Left renal pelvis (tissue), 4 donors: ENCODE data around the gene RASSF6. TPM values are rescaled to one million over a fixed set of nuclear protein-coding genes. Genes with fewer than 3 reads are reported as not detected.
"Not testable (repeated sequence)": the region's sequence is repeated elsewhere in the genome, so short reads cannot be mapped to it uniquely, and the experiment has no call there.

Experiments
- DNase-seq, 4 donors: peaks; one replicate each; pipeline ENCODE4 v3.0.0-alpha.2; 2013; ENCODE audit warnings: low read depth in 4 of 4, low spot score in 3 of 4
- polyA plus RNA-seq, 4 donors: library from polyadenylated mRNA; unstranded; fragments of 120-200 nt; gene quantifications; one replicate each; pipeline ENCODE4 v1.2.1, GENCODE V29; 2013; ENCODE audit not compliant: insufficient read length in 4 of 4

Gene RASSF6
- polyA plus RNA-seq: 1 to 10 TPM in 3 of 4 donors, under 1 TPM in 1; 0.25 to 7.6 (median 6.8) TPM

DNA sequence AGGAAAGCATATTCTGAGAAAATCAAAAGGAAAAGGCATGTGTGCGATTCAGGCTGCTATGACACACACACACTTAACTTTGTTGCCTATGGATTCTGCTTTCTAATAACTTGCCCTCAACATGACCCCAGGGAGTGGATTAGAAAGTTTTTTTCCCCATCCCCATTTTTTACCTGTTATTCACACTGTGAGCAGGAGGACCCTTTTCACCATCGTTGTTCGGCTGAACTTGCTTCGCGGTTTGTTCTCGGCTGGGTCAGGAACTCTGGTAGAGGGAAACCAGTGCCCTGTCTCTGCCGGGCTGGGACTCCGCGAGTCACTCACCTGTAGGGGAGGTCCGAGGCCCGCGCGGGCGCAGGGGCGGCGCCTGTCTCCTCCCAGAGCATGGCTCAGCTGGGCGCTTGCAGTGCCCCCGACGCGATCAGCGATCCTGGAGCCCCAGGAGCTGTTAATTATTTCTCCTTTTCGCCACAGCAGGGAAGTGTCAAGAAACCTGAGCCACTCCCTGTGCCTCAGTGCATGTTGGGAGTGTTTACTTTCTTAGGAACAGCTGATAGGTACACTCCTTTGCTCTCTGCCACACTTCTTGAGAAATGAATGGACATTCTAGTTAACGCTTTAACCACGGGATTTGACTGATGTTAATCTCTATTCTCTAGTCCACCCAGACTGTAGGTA lies at the start of gene RASSF6:
Gene RASSF6 (minus strand): TSS at position 322 of the 678 bp plus-strand sequence. CDS start 8,641 bp downstream, outside the sequence.
- DNase-seq: peak; percentile 44 to 71 (median 57)

- no peak for DNase-seq
Measured at GRCh38 chr4:73669410-73670183, 49.4 kb upstream of the RASSF6 start.

- DNase-seq: peak in 1 of 4 donors; percentile 48
Measured at GRCh38 chr4:73668782-73669201, 48.6 kb upstream of the RASSF6 start.

DNA sequence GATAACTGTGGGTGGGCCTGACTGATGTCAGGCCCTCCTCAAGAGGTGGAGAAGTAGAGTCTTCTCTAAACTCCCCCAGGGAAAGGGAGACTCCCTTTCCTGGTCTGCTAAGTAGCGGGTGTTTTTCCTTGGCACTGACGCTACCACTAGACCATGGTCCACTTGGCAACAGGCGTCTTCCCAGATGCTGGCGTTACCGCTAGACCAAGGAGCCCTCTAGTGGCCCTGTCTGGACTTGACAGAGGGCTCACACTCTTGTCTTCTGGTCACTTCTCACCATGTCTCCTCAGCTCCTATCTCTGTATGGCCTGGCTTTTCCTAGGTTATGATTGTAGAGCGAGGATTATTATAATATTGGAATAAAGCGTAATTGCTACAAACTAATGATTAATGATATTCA lies 45.7 kb upstream of the RASSF6 start:
- not testable (repeated sequence) for DNase-seq

- DNase-seq: no peak
Measured at GRCh38 chr4:73664470-73664869, 44.2 kb upstream of the RASSF6 start.

DNA sequence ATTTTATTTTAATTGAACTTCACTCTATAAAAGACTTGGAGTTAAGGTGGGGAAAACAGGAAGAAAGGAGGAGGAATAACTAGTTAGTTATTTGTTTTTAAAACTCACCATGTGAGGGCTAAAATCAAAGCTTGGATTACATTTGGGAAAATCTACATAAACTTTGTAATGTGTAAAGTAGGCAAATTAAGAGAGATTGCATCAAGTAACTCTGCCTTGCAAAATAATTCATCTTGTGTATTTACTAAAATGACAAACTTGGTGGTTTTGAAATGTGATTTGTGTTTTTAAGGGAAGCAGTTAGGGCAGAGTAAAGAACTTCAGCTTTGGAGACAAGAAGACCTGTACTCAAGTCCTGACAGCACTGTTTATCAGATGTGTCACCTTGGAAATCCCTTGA lies 43.3 kb upstream of the RASSF6 start:
- no peak for DNase-seq

DNA sequence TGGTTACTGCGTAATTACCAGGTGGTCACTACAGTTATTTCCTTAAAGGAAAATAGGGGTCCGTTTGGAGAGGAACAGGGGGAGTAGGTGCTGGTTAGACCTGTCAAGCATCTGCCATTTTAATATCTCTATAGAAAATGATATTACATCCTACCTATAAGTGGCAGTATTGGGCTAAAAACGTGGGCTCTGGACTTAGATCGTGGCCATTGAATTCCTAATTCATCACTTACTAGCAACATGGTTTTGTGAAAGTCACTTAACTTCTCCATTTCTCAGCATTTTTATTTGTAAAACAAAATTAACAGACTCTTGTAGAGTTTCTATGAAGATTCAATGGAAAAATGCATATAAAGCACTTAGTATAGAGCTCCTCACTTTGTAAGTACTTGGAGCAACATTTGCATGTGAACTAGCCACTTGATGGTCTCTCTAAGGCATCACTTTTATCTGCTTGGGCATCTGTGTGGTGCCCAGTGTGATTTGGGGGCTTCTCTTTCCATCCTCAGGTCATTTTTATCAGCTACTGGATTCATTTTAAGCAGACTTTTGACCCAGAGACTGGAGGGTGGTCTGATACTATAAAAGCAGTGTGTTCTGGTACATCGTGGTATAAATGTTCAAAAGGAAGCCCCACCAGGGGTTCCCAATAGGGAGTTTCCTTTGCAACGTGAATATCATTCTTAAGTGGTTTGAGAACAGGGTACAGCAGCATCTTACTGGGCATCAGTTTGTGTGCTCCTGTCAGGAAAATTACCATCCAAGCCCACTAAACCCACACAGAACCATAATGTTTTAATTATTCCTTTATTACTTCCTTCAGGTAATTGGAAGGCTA lies 42.7 kb upstream of the RASSF6 start:
- no peak for DNase-seq

GRCh38 chr4:73661646-73662119 lies 41.4 kb upstream of the RASSF6 start:
- no peak for DNase-seq

- DNase-seq: no peak
Measured at GRCh38 chr4:73660808-73661207, 40.6 kb upstream of the RASSF6 start.

DNA sequence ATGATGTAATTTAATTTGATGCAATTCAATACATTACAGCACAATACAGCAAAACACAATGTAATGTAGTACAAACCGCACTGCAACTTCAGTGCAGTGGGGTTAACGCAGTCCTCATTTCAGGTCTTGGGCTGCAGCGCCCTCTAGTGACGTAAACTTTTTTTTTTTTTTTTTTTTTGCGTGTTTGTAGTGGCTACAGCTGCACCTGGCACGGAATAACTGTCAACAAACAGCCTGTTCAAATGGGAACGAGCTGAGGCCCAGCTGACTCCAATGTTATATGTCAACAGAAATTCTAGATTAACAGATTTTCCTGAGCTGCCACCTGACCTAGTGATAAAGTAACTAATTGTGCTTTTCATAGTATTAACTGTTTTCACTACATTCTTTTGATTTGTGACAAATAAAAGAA lies 33.5 kb upstream of the RASSF6 start:
- DNase-seq: no peak

DNA sequence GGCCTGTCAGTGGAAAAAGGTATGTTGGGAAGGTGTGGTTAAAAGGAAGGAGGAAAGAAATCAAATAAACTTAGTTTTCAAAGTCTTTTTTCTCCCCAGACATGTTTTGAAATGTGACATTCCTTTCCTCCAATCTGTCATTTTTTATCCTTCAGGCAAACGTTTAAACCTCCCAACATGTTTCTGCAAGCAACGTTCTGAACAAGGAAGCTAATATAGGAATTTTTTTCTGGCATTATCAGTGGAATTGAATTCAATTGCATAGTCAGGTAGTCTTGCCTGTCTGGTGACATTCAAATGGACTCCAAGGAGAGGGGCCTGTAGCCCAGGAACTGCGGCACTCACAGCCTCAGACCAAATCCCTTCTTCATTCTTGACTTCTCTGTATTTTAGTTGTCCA lies 30.0 kb upstream of the RASSF6 start:
- DNase-seq: no peak

- DNase-seq: no peak
Measured at GRCh38 chr4:73648478-73648877, 28.2 kb upstream of the RASSF6 start.

DNA sequence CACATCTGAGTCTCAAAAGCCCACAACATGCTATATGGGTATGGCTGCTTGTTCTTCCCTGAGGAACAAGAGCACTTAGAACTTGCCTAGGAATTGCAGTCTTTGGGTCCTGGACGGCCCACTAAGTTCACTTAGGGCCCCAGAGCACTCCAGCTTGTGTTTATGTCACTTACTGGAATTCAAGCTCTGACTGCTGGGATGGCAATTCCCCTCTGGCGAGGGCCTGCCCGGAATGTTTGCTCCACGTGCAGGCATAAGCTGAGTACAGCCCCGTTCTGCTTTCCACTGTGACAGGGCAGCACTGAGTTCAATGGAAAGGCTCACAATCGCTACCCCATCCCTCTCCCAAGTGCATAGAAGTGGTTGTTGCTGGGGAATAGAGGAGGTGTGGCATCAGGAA lies 25.9 kb upstream of the RASSF6 start:
- DNase-seq: no peak

GRCh38 chr4:73631565-73632226 lies 11.5 kb upstream of the RASSF6 start:
- no peak for DNase-seq

- not testable (repeated sequence) for DNase-seq
Measured at GRCh38 chr4:73628834-73629233, 8.6 kb upstream of the RASSF6 start.

DNA sequence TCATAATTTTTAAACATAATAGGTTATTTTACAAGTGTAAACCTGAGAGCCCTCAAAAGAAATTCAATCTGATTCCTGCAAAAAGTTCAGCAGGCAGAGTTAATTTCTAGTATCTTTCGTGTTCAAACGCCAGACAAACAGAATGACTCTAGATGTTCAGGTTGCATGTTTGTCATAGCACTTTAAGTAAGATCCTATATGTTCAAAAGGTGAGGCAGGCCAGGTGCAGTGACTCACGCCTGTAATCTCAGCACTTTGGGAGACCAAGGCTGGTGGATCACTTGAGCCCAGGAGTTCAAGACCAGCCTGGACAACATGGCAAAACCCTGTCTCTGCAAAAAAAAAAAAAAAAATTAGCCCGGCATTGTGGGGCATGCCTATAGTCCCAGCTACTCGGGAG lies 1.1 kb upstream of the RASSF6 start:
- DNase-seq: no peak

GRCh38 chr4:73619346-73619745 lies 890 bp downstream of the RASSF6 start:
- DNase-seq: no peak

DNA sequence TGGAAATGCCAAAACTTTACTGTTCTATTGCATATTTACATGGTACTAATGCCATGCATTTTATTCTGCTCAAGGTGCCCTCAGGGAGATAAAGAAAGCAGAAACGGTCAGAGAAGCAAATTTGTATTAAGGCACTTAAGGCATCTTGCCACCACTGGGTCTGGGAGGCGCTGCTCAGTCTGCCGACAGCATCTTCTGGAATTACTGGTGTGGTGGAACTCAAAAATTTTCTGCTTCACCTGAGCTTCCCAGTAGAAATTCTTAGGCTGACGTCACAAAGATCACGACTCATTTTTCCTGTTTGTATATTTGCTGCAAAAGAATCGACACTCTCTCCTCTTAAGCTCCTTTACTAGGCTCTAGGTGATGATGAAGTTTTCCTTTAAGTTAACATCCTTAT lies 3.0 kb downstream of the RASSF6 start:
- no peak for DNase-seq

DNA sequence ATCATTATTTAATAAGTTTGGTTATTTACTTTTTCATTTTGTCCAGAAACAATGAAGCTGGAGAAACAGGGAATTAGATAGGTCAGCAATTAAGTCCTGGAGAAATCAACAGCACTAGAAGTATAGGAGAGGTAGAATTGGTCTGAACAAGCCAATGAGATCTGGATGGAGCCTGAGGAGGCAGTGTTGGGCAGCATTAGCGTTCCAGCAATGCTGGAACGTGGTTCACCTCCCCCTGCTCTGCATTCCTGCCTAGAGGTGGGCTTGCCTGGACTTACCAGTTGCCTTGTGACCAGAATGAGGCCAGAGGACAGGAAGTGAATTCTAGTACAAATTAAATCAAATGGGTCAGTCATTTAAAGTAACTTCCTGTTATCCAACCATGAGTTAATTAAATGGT lies 4.6 kb downstream of the RASSF6 start:
- DNase-seq: no peak

DNA sequence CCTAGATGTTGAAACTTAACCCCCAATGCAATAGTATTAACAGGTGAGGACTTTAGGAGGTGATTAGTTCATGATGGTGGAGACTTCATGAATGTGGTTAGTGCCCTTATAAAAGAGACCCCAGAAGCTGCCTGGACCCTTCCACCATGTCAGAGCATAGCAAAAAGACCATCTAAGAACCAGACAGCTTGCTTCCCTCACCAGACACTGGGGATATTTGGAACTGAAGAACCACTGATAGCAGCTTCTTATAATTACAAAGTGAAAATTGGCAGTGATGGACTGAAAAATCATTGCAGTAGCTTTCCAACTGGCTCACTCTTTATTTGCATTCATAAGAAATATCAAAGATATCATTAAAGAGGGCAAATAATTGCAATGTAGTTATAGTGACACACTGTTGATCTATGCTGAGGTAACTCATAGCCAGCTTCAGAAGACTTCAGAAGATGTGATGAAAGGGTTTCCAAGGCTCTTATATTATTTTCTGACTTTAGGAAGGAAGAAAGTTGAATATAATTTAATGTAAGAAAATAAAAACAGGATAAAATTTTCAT lies 5.8 kb downstream of the RASSF6 start:
- DNase-seq: no peak
